BE2C (cell line): ENCODE results near the gene LYAR.

ENCODE experiments used
- DNase-seq: peaks from one replicate; pipeline ENCODE4 v3.0.0-alpha.2; 2020
- H3K27me3 ChIP-seq: fragments of 250-450 bp; sonication (Bioruptor Pico); 2 replicates; pipeline ENCODE4 v1.5.1; 2020; ENCODE audit warnings: mild to moderate bottlenecking
- H3K36me3 ChIP-seq: fragments of 250-450 bp; sonication (Bioruptor Pico); 2 replicates; pipeline ENCODE4 v1.5.1; 2020; ENCODE audit warnings: mild to moderate bottlenecking
- H3K4me1 ChIP-seq: fragments of 250-450 bp; sonication (Bioruptor Pico); 2 replicates; pipeline ENCODE4 v1.5.1; 2020
- H3K4me3 ChIP-seq: 2 replicates; pipeline ENCODE4 v1.5.1; 2011; ENCODE audit warnings: low read depth, low read length
- H3K9me3 ChIP-seq: fragments of 250-450 bp; sonication (Bioruptor Pico); 2 replicates; pipeline ENCODE4 v1.5.1; 2020
- CTCF ChIP-seq: IDR thresholded peaks from 2 replicates; pipeline ENCODE4 v1.5.1; 2012; ENCODE audit warnings: mild to moderate bottlenecking, low read depth, low read length

Gene LYAR

GRCh38 chr4:4277531-4277930, 12.4 kb downstream of the LYAR start:
- DNase-seq, result no peak
- TF ChIP-seq CTCF, result no peak
- Histone ChIP-seq H3K4me3 (no peak overlapping the region), H3K4me1 (no peaks in the 10 kb centered on the region), H3K27me3 (no peaks in the 10 kb centered on the region), H3K9me3 (no peaks in the 10 kb centered on the region), H3K36me3 (peaks cover 86% of the 10 kb centered on the region)

- Histone ChIP-seq H3K36me3 (peaks cover 72% of the 10 kb centered on the region), H3K27me3 (no peaks in the 10 kb centered on the region), H3K4me3 (no peak overlapping the region), H3K9me3 (no peaks in the 10 kb centered on the region), H3K4me1 (no peaks in the 10 kb centered on the region)
- TF ChIP-seq CTCF, result no peak
- DNase-seq, result no peak
These were observed 15.7 kb downstream of the LYAR start for GRCh38 chr4:4274226-4274625.

GRCh38 chr4:4271912-4272311, 18.0 kb downstream of the LYAR start:
- TF ChIP-seq CTCF, result peak; percentile 34; the same call in 1 of the 2 replicates
- peak; percentile 39 for DNase-seq
- H3K36me3 ChIP-seq, result peaks cover 55% of the 10 kb centered on the region

GRCh38 chr4:4270529-4270928, 19.4 kb downstream of the LYAR start:
- H3K4me3 ChIP-seq, result no peak overlapping the region
- H3K4me1 ChIP-seq, result no peaks in the 10 kb centered on the region
- no peaks in the 10 kb centered on the region for H3K27me3 ChIP-seq
- no peak for TF ChIP-seq CTCF
- DNase-seq, result no peak
- H3K9me3 ChIP-seq, result no peaks in the 10 kb centered on the region
- H3K36me3 ChIP-seq, result peaks cover 49% of the 10 kb centered on the region

More at GRCh38 chr4:4271912-4272311, 18.0 kb downstream of the LYAR start:
- Histone ChIP-seq H3K4me1 (no peaks in the 10 kb centered on the region), H3K9me3 (no peaks in the 10 kb centered on the region), H3K4me3 (no peak overlapping the region), H3K27me3 (no peaks in the 10 kb centered on the region)

GRCh38 chr4:4269856-4270255, 20.1 kb downstream of the LYAR start:
- DNase-seq, result no peak
- Histone ChIP-seq H3K36me3 (peaks cover 46% of the 10 kb centered on the region), H3K27me3 (no peaks in the 10 kb centered on the region), H3K4me1 (no peaks in the 10 kb centered on the region), H3K4me3 (no peak overlapping the region), H3K9me3 (no peaks in the 10 kb centered on the region)
- TF ChIP-seq CTCF, result no peak

- Histone ChIP-seq H3K36me3 (peaks cover 40% of the 10 kb centered on the region), H3K4me1 (no peaks in the 10 kb centered on the region), H3K27me3 (no peaks in the 10 kb centered on the region), H3K4me3 (no peak overlapping the region), H3K9me3 (no peaks in the 10 kb centered on the region)
- no peak for DNase-seq
- no peak for TF ChIP-seq CTCF
These were observed 20.6 kb downstream of the LYAR start for GRCh38 chr4:4269331-4269731.
